Keratinocyte (primary cell): Measurements from ENCODE around the gene CXXC4.

ENCODE experiments used
- EZH2 ChIP-seq: IDR thresholded peaks from one replicate; pipeline ENCODE4 v1.6.1; 2012; ENCODE audit warnings: inconsistent platforms, mild to moderate bottlenecking, low read length, moderate library complexity
- TF ChIP-seq, protein P1 (sequence below), 3 experiments: IDR thresholded peaks in 1 of 3; conservative IDR thresholded peaks in 1 of 3; optimal IDR thresholded peaks in 1 of 3; 2 replicates in 2 of 3; 3 replicates in 1 of 3; pipeline versions ENCODE3 to v1.5.1; 2011; ENCODE audit warnings: low read length in 3 of 3, mild to moderate bottlenecking in 3 of 3, moderate library complexity in 2 of 3, control low read depth in 1 of 3, inconsistent platforms in 1 of 3; ENCODE audit not compliant: insufficient read depth in 2 of 3; ENCODE audit errors: extremely low read depth in 1 of 3

DNA sequence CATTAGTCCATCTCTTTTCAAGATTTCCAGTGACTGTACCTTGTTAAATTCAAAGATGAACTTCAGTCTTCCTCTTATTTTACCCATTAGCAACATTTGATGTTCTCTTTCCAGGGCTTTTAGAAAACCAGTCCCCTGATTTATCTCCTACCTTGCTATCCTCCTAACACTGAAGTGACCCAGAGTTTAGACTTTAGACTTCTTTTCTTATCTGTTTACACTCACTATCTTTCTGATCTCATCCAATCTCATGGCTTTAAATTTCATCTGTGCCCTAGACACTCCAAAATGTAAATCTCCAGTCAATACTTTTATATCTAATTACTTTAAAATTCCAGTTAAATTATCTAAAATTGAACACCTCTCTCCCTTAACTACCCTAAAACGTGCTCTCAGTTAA, 13.5 kb upstream of the CXXC4 start:
- no peak for TF ChIP-seq EZH2
- TF ChIP-seq, protein P1, sequence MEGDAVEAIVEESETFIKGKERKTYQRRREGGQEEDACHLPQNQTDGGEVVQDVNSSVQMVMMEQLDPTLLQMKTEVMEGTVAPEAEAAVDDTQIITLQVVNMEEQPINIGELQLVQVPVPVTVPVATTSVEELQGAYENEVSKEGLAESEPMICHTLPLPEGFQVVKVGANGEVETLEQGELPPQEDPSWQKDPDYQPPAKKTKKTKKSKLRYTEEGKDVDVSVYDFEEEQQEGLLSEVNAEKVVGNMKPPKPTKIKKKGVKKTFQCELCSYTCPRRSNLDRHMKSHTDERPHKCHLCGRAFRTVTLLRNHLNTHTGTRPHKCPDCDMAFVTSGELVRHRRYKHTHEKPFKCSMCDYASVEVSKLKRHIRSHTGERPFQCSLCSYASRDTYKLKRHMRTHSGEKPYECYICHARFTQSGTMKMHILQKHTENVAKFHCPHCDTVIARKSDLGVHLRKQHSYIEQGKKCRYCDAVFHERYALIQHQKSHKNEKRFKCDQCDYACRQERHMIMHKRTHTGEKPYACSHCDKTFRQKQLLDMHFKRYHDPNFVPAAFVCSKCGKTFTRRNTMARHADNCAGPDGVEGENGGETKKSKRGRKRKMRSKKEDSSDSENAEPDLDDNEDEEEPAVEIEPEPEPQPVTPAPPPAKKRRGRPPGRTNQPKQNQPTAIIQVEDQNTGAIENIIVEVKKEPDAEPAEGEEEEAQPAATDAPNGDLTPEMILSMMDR (optimal IDR thresholded peaks at IDR 0.05 in 1 of 3, IDR thresholded peaks at IDR 0.05 in 1 of 3, conservative IDR thresholded peaks at IDR 0.05 in 1 of 3; ENCODE audit: extremely low read depth in 1 of 3, insufficient read depth in 2 of 3, low read length in 3 of 3) = no peak
